ENCODE measurements around the gene ANKRD52.
A peak's percentile ranks its signal among the peaks of the same experiment; 100 is the strongest.

Gene ANKRD52

DNA sequence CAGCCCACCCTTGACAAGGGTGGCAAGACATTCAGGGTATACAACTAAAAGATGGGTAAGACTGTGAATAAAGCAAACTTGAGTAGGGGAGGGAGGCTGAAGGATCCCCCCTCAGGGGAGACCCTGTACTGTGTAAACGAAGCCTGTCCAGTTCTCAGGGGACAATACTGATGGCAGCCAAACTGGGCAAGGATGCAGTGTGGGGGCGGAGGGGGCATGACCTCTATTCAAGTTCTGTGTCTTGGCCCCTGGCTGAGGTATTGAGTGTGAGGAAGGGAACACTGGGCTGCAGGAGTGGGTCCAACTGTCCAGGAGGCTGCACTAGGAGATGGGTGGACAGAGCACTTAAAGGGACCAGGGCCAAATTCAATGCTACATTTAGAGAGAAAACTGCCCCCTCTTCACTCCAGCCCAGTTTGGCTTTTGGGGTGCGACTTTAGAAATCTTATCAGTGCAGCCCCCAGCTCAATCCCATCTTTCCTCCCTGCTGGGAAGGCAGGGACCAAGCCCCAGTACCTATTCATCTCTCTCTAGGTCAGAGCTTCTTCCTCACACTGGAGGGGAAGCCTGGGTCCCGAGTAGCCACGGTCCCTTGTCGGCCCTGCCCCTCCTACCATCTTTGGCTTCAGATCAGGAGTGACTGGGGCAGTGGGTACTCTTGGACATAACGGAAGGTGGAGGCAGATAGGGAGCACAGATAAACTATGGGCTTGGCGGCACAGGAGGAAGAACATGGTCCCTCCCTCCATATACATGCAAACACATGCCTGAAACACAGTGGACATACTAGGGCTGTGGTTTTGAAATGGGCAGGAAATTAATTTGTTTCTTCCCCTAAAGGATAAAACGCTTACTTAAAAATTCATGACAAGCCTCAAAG, 16.5 kb downstream of the ANKRD52 start:
- no peak for DNase-seq (ENCODE audit: low read depth, low spot score)

DNA sequence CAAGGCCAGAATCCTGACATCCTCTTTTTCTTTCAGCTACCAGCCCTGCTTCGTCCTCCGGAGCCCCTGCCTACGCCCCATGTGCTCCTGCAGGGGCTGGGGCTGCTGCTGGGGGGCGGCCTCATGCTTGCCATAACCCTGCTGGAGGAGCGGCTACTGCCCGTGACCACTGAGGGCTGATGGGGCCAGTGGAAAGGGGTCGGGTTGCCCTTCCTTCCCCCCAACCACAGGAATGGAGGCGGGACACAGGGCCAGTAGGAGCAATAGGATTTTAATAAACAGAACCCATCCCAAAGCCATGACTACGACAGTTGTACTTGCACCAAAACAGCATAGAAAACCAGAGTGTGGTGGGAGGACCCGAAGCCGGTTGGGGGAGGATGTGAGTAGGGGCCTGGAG, 20.6 kb downstream of the ANKRD52 start:
- DNase-seq (ENCODE audit: low read depth, low spot score), result no peak

DNA sequence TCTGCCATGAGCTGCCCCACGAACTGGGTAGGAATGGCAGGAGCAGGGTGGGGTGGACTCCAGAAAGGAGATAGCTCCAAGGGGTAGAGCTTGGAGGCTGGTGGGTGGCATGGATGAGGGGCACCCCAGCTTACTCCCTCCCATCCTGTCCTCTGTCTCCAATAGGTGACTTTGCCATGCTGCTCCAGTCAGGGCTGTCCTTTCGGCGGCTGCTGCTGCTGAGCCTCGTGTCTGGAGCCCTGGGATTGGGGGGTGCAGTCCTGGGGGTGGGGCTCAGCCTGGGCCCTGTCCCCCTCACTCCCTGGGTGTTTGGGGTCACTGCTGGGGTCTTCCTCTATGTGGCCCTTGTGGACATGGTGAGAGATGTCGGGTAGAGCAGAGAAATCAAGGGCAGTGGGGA, 21.2 kb downstream of the ANKRD52 start:
- no peak for DNase-seq (ENCODE audit: low read depth, low spot score)

DNA sequence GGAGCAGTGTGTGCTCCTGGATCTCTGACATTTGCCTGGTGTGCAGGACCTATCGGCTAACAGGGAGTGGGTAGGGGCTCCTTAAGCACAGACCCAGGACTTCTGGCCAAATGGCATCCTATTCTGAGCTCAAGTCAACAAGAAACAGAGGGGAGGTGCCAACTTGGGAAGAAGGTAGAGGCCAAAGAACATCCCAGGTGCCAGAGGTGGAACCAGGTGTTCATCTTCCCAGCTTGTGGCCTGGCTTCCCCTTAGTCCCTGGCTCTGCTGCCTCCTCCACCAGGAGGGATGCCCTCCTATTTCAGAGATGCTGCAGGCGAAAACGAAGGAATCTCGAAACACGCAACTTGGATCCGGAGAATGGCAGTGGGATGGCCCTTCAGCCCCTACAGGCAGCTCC, 22.1 kb downstream of the ANKRD52 start:
- no peak for DNase-seq (ENCODE audit: low read depth, low spot score)

DNA sequence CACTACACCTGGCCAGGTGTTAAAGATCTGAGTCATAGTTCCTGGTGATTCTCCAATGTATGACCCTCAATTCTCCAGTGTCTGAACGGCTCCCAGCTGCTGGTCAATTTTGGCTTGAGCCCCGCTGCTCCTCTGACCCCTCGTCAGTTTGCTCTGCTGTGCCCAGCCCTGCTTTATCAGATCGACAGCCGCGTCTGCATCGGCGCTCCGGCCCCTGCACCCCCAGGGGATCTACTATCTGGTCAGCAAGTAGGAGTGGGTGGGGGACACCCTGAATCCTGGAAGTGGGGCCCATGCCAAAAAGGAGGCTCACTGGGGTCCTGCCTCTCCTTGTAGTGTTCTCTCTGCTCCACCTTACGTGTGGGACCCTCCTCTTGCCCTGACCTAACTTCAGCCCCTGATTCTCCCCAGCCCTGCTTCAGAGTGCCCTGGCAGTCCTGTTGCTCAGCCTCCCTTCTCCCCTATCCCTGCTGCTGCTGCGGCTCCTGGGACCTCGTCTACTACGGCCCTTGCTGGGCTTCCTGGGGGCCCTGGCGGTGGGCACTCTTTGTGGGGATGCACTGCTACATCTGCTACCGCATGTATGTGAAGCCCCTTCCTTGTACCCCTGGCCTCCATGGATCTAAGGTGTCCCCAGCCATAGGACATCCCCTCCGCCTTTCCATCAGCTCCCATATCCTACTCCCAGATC, 23.3 kb downstream of the ANKRD52 start:
- DNase-seq (ENCODE audit: low read depth, low spot score), result no peak

DNA sequence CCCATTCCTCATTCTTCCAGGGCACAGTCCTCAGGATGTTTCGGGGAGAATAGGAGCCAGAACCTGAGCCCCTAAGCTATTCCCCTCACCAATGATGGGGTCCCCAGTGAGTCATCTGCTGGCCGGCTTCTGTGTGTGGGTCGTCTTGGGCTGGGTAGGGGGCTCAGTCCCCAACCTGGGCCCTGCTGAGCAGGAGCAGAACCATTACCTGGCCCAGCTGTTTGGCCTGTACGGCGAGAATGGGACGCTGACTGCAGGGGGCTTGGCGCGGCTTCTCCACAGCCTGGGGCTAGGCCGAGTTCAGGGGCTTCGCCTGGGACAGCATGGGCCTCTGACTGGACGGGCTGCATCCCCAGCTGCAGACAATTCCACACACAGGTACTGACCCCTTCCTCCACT, 27.0 kb downstream of the ANKRD52 start:
- DNase-seq (ENCODE audit: low read depth, low spot score), result no peak

DNA sequence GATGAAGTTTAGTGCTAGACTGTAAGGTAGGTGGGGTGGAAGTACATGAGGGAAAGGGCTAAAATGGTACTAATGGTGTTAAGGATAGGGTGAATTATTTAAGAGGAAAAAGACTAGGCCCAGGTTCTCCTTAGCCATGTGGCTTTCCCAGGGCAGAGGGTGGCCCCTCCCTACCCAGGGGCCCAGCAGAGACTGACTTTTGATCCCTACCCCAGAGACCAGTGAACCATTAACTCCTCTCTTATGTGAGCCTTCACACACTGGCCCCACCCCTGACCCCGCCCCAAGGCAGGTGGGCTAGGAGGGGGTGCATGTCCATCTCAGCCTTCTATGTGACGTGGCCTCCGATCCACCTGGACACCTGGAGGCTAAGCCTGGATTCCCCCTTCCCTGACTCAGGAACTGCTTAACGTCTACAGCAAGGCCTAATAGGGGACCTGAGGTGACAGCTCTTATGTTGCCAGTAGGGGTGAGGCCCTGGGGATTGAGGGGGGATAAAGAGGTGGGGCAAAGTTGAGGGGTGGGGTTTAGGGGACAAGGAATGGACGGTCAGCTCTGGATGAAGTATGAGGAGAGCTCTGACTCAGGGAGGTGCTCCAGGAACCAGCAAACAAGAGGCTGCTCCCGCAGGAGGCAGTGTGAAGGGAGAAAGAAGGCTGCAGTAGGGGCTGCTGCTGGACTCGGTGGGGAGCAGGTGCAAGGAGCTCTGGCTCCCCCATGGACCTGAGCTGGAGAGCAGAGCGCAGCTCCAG, 27.6 kb downstream of the ANKRD52 start:
- no peak for DNase-seq (ENCODE audit: low read depth, low spot score)

DNA sequence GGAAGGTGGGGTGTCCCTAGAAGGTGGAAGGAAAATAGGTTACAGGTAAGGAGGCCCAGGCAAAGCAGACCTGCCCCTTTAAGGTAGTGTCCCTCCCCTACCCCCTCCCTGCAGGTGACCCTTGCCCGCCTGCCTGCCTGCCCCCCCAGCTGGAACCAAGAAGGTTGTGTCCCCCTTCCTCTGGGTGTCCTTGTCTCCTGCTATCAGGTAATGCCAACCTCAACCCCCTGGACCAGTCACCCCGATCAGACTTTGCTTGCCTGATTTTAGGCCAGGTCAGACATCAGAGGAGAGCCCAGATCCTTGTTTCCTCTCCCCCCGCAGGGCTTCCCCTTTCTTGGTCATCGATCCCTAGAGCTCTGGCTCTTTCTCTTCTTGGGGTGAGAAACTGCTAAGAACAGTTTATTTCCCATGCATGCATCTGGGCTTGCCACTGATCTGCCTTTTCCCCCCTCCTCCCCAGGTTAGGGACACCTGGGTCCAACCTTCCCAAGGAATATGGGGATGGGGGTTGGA, 28.2 kb downstream of the ANKRD52 start, which contains the start of gene SLC39A5:
SLC39A5 (plus strand) TSS at position 136 of the 516 bp plus-strand sequence. CDS start 1,224 bp downstream, outside the sequence.
- DNase-seq (ENCODE audit: low read depth, low spot score), result no peak

DNA sequence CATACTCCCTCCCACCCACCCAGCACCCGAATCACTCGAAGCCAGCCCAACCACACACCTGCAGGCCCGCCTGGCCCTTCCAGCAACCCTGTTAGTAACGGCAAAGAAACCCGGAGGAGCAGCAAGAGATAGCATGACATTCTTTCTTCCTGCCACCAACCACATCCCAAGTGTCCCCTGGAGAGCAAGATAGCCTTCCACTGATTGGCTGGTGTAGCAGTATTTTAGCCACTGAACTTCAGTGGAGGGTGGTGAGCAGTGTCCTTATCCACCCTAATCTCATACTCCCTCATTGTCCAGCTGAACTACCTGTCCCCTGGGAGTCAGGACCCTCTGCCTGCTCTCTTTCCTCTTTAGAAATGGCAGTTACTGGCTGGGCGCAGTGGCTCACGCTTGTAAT, 29.1 kb downstream of the ANKRD52 start:
- DNase-seq (ENCODE audit: low read depth, low spot score), result no peak

DNA sequence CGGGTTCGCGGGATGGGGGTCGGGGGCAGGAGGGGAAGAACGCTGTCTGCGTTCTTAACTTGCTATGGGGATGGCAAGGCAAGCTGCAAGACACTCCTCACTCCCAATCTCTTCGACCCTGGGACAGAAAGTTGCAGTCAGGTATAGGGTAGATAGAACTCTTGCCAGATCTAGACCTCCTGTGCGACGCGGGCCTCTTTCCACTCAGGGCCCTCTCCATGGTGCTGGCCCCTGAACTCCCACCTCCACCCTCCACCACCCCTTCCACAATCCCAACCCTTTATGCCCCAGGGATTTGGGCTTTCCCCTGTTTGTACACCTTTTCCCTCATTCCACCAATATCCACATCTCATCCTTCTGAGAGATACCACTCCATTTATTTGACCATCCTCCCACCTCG, 33.2 kb downstream of the ANKRD52 start:
- no peak for DNase-seq (ENCODE audit: low read depth, low spot score)

DNA sequence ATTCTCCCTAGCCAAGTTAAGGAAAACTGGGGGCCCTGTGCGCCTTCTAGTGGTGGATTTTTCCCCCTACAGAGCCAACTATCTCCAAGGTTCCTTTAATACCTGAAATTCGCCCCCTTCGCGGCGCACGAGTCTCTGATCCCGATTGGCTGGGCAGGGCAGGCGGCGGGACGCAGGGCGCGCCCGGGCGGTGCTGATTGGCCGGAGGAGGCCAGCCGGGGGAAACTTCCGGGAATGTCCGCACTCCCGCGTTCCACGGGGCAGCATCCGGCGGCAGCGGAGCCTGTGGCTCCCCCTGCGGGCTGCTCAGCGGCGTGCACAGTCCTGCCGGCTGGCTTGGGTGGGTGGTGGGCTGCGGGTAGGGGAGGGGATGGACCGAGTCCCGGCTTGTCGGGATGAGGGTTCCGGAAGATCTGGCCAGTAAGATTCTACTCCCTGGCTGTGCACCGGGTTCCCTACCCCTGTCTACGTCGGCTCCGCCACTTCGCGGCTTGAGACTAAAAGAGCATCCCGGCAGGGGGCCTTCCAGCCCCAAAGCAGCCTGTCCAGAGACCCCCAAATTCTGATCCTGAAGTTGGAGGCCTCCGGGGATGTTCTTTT, 34.0 kb downstream of the ANKRD52 start, which contains the start of gene NABP2:
NABP2 (plus strand) TSS at position 241 of the 600 bp plus-strand sequence. CDS start 515 bp downstream, outside the sequence.
- peak; percentile 95 for DNase-seq (ENCODE audit: low read depth, low spot score)

DNA sequence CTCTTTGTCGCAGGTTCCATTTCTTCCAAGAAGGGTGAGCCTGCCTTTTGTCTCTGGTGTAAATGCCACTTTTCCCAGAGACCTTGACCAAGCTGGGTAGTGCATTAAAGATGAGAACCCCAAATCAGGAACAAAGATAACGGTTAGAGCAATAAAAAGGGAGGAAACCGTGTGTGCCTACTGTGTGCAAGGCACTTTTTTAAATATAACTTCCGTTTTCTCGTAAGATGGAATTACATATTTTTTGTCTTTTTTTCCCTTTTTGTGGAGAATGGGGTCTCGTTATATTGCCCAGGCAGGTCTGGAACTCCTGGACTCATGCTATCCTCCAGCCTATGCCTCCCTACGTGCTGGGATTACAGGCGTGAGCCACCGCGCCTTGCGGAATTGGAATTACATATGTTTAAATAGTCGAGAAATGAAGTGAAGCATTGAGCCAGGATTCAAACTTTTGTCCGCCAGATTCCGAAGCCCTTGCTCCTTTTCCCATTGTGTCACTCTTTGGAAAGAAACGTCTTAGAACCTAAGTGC, 34.5 kb downstream of the ANKRD52 start:
- no peak for DNase-seq (ENCODE audit: low read depth, low spot score)

DNA sequence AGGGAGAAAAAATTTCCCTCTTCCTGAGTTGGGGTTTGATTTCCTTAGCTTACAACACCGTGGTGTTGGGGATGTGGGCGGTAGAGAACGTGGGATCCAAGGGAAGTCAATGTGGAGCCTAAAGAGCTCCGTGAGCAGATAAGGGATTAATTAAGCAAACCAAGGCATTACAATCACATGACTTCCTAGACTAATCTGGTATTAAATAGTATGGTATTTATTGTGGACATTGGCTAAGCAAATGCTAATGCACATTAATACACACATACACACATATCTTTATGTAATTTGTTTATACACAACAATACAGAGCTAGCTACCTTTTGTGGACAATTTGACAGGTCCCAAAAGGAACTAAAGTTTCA, 35.7 kb downstream of the ANKRD52 start:
- no peak for DNase-seq (ENCODE audit: low read depth, low spot score)

DNA sequence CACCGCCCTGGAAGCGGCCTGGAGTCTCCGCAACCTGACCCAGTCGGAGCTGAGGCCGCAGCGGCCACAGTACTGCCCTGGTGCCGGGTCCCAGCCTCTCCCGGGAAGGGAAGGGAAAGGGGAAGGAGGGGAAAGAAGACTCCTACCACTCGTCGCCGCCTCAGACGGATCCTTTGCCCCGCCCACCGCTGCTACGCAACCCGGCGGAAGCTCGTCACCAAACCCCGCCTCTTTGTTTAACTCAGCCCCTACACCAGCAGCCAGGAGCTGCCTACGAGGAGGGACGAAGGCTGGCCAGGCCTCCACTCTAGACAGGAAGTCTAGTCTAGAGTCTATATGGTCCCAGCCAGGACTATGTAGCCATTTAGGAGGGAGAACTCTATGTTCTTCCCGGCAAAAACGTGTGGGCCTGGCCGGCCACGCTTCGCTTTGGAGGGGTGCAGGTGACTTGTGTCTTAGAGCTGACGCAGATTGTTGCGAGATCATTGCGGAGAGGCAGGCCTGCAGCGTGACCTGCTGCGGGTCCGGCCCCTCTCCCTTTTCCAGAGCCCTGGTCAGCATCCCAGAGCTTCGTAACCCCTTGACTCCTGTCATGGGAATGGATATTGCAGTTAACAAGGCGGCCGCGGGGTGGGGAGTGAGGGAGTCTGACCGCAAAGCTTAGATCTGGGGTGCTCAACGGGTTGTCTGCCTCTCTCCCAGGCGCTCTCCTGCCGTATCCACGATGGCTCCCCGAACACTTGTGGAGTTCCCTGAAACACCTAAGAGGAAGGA, 36.2 kb downstream of the ANKRD52 start, which contains the start of gene RNF41:
RNF41 (minus strand) TSS at position 166 of the 774 bp plus-strand sequence. CDS start 7,875 bp downstream, outside the sequence.
- DNase-seq (ENCODE audit: low read depth, low spot score), result peak; percentile 92

DNA sequence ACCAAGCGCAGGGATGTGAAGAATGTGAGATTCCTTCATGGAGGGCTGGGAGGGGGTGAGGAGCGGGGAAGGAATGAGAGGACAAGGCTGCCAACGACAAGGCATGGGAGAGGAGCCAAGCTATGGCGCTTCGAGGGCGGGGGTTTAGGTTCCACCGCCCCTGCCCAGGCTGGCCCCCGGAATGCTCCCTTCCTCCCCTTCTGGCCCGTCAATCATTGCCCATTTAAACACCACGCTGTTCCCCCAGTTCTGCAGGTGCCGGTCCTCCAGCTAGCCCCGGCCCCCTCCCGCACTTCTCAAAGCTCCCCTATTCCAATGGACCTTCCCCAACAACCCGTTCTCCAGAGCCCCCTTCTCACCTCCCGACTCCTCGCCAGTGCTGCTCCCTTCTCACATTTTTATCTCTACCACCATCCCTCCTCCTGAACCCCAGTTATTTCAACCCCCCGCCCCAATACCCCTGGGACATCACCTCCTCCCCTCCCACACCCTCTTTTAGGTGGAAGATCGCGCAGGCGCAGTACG, 36.9 kb downstream of the ANKRD52 start:
- DNase-seq (ENCODE audit: low read depth, low spot score), result no peak

DNA sequence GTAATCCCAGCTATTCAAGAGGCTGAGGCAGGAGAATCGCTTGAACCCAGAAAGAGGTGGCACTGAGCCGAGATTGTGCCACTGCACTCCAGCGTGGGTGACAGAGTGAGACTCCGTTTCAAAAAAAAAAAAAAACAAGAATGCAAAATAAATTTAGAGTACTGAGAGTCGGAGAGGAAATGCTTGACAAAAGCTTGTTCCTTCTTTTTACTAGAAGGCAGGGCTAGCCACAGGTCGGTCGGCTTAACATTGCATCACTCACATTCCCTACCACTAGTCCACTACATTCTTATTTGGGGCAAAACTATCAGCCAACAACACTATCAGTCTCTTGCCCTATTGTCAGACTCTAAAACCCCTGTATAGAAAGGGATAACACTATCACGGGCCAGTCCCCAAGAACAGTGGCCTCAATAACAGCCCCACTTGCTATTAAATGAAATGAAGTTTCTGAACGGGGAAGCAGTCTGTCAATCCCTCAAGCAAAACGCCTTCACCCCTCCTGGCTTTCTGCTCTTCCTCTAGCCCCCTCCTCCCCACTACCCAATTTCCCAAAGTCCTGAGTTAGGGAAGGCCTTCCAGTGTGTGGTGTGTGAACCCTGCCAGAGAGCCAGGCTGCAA, 37.5 kb downstream of the ANKRD52 start:
- no peak for DNase-seq (ENCODE audit: low read depth, low spot score)

DNA sequence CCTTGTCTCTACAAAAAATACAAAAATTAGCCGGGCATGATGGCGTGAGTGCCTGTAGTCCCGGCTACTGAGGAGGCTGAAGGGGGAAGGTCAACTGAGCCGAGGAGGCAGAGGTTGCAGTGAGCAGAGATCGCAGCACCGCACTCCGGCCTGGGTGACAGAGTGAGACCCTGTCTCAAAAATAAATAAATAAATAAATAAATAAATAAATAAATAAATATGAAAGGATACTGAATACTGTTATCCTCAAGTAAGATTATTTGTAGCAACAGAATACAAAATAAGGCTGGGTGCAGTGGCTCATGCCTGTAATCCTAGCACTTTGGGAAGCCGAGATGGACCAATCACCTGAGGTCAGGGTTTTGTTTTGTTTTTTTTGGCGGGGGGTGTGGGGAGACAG, 38.3 kb downstream of the ANKRD52 start:
- no peak for DNase-seq (ENCODE audit: low read depth, low spot score)

DNA sequence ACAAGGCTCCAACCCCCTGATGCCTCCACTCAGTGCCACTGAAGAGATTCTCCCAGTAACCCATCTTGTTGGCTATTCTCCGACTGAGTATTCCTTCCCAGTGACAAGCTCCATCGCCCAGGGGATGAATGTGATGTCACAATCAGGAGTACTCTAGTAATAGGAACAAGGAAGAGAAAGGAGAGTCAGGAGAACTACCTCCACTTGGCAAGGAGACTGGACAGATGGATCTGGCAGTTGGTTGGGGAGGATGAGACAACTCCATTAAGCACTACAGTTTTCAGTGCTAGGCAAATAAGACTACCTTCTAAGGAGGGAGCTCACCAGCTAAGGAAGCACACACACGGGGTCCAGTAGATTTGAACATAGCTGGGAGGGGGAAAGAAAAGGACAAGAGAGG, 41.7 kb downstream of the ANKRD52 start:
- DNase-seq (ENCODE audit: low read depth, low spot score), result no peak

DNA sequence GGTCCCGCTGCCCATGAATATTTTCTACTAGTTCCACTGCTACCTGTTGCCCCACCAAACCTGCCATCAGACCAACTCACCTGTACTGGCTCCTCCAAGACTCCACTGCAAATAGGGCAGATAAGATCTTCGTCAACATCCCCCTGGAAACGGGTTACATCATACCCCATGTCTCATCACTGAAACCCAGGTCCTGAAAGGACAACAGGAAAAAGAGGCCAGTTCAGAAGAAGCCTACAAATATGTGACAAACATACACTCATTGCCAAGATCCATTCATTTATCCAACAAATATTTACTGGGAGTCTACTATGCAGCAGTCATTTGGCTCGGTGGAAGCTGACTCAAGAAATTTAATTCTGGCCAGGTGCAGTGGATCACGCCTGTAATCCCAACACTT, 44.3 kb downstream of the ANKRD52 start:
- no peak for DNase-seq (ENCODE audit: low read depth, low spot score)

DNA sequence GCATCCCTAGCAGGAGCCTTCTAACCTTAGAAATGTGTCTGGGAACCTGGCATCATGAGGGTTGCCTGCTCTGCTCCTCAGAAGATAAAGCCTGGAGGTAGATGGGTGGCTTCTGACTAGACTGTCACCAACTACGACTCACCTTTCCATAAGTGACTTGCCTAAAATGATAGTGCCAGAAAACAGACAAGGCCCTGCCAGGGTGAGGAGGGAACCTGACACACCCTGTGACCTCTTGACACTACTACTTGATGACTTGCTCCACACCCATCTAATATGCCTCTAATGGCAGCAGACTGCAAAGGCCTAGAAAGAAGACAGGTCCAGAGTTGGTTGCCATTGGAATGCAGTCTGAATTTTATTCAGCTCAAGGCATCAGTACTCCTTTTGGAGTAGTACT, 45.8 kb downstream of the ANKRD52 start:
- no peak for DNase-seq (ENCODE audit: low read depth, low spot score)

Measured in smooth muscle cell of the brain vasculature (primary cell).